Activated CD4-positive, alpha-beta T cell treated with anti-CD3 and anti-CD28 coated beads, Interleukin-2, amount 10 ng/mL, durations not matched to agents 24 days and 14 days (primary cell): ENCODE data around the gene RAB3C. TPM values are rescaled to one million over a fixed set of nuclear protein-coding genes. Genes with fewer than 3 reads are reported as not detected.

Source experiments
- DNase-seq: peaks from one replicate; pipeline ENCODE4 v3.0.0; 2022
- H3K27ac Mint-ChIP-seq: one replicate; pipeline ENCODE4 v1.8.0; 2022; ENCODE audit warnings: mild to moderate bottlenecking, mixed read lengths
- H3K27me3 Mint-ChIP-seq: one replicate; pipeline ENCODE4 v1.8.0; 2022; ENCODE audit warnings: mixed read lengths
- H3K36me3 Mint-ChIP-seq: one replicate; pipeline ENCODE4 v1.8.0; 2022; ENCODE audit warnings: low read depth, mild to moderate bottlenecking, mixed read lengths
- H3K4me1 Mint-ChIP-seq: one replicate; pipeline ENCODE4 v1.8.0; 2021; ENCODE audit warnings: mixed read lengths
- H3K4me3 Mint-ChIP-seq: one replicate; pipeline ENCODE4 v1.8.0; 2022; ENCODE audit warnings: mild to moderate bottlenecking, moderate library complexity, mixed read lengths
- H3K9me3 Mint-ChIP-seq: one replicate; pipeline ENCODE4 v1.8.0; 2021; ENCODE audit warnings: mixed read lengths
- intact Hi-C: fragments of 100-400 bp; cut with micrococcal nuclease; formaldehyde crosslinking; loops from one replicate; pipeline ENCODE4 v1.15.1; 2023
- total RNA-seq: library from RNA; stranded (reverse); gene quantifications from 2 replicates; pipeline ENCODE4 v1.2.3, GENCODE V29; 2022

Gene RAB3C
- total RNA-seq, 1 donor from 2014 or later, result not detected

DNA sequence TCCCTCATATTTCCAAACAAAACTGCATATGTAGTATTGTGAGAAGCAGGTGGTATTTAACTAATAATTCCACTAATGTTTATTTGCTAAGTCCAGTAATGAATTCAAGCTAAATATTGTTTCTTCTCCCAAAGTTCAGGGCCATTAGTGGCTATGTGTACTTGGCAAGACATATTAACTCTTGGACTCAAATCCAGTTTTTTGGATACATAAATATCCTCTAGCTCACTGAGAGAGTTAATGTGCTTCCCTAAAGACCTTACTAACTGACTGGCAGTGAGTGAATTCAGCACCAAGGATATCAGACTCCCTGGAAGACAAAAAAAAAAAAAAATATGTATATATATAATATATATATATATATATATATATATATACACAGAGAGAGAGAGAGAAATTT, 214.1 kb downstream of the RAB3C start:
- Mint-ChIP-seq H3K4me3 (no peak overlapping the region), H3K4me1 (peaks cover 4% of the 10 kb centered on the region), H3K27ac (no peak overlapping the region), H3K27me3 (peaks cover 3% of the 10 kb centered on the region), H3K36me3 (no peaks in the 10 kb centered on the region), H3K9me3 (peaks cover 7% of the 10 kb centered on the region)
- intact Hi-C loops, result no loop called here
- DNase-seq, result no peak

- Mint-ChIP-seq H3K27me3 (peaks cover 5% of the 10 kb centered on the region), H3K4me3 (no peak overlapping the region), H3K9me3 (peaks cover 3% of the 10 kb centered on the region), H3K4me1 (peaks cover under 1% of the 10 kb centered on the region), H3K27ac (no peak overlapping the region), H3K36me3 (no peaks in the 10 kb centered on the region)
- intact Hi-C loops, result no loop called here
- DNase-seq, result no peak
Measured at GRCh38 chr5:58800356-58800755, 217.5 kb downstream of the RAB3C start.

DNA sequence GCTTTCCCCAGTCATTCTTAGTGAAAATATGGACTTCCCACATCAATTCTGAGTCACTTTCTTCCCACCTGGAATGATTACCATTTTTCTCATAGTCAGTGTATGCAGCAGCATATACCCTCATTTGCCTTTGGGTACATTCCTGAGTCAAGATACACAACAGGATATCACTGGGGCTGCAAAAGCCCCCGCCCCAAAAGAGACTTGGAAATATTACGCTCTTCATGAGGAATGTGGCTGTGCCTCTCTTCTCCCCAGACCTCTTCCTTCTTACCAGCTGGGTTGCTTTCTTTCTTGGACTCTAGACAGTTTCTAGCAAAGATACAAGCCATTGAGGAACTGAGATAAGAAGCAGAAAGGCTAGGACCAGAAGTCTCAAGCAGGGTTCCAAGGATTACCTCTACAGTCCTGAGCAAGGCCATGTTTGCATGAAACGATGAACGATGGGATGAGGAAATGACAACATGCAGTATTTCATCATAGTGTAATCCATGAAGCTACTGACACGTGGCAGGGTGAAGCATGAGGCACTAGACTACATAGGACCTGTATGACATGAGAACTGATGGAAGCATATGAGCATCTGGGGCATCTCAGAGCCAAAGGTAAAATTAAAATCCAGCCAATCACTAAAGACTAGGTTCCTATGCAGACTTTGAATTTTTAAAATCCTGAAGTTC, 218.1 kb downstream of the RAB3C start:
- Mint-ChIP-seq H3K4me3 (no peak overlapping the region), H3K9me3 (no peaks in the 10 kb centered on the region), H3K4me1 (no peaks in the 10 kb centered on the region), H3K27ac (no peak overlapping the region), H3K27me3 (peaks cover 9% of the 10 kb centered on the region), H3K36me3 (no peaks in the 10 kb centered on the region)
- DNase-seq, result no peak
- intact Hi-C loops, result no loop called here

DNA sequence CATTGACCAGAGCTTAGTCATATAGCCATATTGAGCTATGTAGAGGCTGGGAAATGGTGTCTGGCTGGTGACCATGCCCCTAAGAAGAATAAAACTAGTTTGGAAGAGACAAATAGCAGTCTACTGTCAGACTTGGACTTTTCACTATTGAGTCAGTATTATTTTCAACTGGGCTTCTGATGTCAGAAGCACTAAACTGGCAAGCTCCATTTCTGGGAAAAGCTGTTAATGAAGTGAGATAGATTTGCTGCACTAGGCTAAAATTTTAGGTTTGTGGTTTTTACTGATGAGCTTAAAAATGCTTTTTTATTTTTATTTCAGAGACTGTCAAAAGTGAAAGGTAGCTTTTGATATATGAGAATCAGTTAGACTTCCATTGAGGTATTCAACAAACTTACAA, 220.2 kb downstream of the RAB3C start:
- H3K4me1 Mint-ChIP-seq, result no peaks in the 10 kb centered on the region
- peaks cover 17% of the 10 kb centered on the region for H3K27me3 Mint-ChIP-seq
- no peaks in the 10 kb centered on the region for H3K9me3 Mint-ChIP-seq
- H3K36me3 Mint-ChIP-seq, result no peaks in the 10 kb centered on the region
- DNase-seq, result no peak
- H3K4me3 Mint-ChIP-seq, result no peak overlapping the region
- intact Hi-C loops, result no loop called here
- no peak overlapping the region for H3K27ac Mint-ChIP-seq

GRCh38 chr5:58804291-58804690, 221.4 kb downstream of the RAB3C start:
- intact Hi-C loops, result no loop called here
- H3K4me3 Mint-ChIP-seq, result no peak overlapping the region
- H3K9me3 Mint-ChIP-seq, result no peaks in the 10 kb centered on the region
- DNase-seq, result no peak
- H3K4me1 Mint-ChIP-seq, result no peaks in the 10 kb centered on the region
- H3K27ac Mint-ChIP-seq, result no peak overlapping the region
- no peaks in the 10 kb centered on the region for H3K36me3 Mint-ChIP-seq
- peaks cover 17% of the 10 kb centered on the region for H3K27me3 Mint-ChIP-seq

- H3K4me3 Mint-ChIP-seq, result no peak overlapping the region
- H3K27ac Mint-ChIP-seq, result no peak overlapping the region
- no peaks in the 10 kb centered on the region for H3K9me3 Mint-ChIP-seq
- intact Hi-C loops, result no loop called here
- no peak for DNase-seq
- no peaks in the 10 kb centered on the region for H3K4me1 Mint-ChIP-seq
- peaks cover 15% of the 10 kb centered on the region for H3K27me3 Mint-ChIP-seq
- H3K36me3 Mint-ChIP-seq, result no peaks in the 10 kb centered on the region
Measured at GRCh38 chr5:58810086-58810485, 227.2 kb downstream of the RAB3C start.

- no peak for DNase-seq
- Mint-ChIP-seq H3K4me1 (no peaks in the 10 kb centered on the region), H3K36me3 (no peaks in the 10 kb centered on the region), H3K4me3 (no peak overlapping the region), H3K9me3 (no peaks in the 10 kb centered on the region), H3K27me3 (peaks cover 4% of the 10 kb centered on the region), H3K27ac (no peak overlapping the region)
- intact Hi-C loops, result no loop called here
Measured at GRCh38 chr5:58813855-58814254, 231.0 kb downstream of the RAB3C start.

- no peaks in the 10 kb centered on the region for H3K9me3 Mint-ChIP-seq
- intact Hi-C loops, result no loop called here
- H3K4me3 Mint-ChIP-seq, result no peak overlapping the region
Measured at GRCh38 chr5:58816181-58816731, 233.4 kb downstream of the RAB3C start.

DNA sequence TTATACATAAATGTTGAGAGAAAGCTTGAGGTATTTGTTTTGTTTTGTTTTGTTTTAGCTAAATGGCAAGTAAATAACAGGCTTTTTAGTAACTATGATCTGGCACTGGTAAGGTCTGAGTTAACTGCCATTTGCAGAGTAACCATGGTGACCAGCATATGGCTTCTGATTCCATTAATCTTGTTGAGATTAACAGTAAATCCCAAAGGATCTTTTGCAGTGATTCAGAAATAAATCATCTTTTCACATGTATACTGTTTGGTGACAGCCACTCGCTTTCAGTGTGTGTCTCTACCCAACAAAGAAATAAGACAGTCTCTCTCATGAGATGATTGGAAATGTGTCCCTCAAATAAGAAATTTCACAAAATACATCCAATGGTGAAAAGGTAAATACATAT, 235.6 kb downstream of the RAB3C start:
- DNase-seq, result no peak
- no peak overlapping the region for H3K27ac Mint-ChIP-seq
- H3K27me3 Mint-ChIP-seq, result peaks cover 2% of the 10 kb centered on the region
- intact Hi-C loops, result no loop called here
- H3K9me3 Mint-ChIP-seq, result no peaks in the 10 kb centered on the region
- H3K36me3 Mint-ChIP-seq, result no peaks in the 10 kb centered on the region
- no peaks in the 10 kb centered on the region for H3K4me1 Mint-ChIP-seq
- no peak overlapping the region for H3K4me3 Mint-ChIP-seq

More at GRCh38 chr5:58816181-58816731, 233.4 kb downstream of the RAB3C start:
- H3K27me3 Mint-ChIP-seq, result peaks cover 2% of the 10 kb centered on the region
- no peaks in the 10 kb centered on the region for H3K4me1 Mint-ChIP-seq
- no peak overlapping the region for H3K27ac Mint-ChIP-seq
- DNase-seq, result no peak
- H3K36me3 Mint-ChIP-seq, result no peaks in the 10 kb centered on the region

- Mint-ChIP-seq H3K36me3 (no peaks in the 10 kb centered on the region), H3K4me1 (no peaks in the 10 kb centered on the region), H3K27ac (no peak overlapping the region), H3K27me3 (peaks cover 3% of the 10 kb centered on the region), H3K9me3 (no peaks in the 10 kb centered on the region), H3K4me3 (no peak overlapping the region)
- DNase-seq, result no peak
- intact Hi-C loops, result no loop called here
Measured at GRCh38 chr5:58825441-58825840, 242.6 kb downstream of the RAB3C start.

GRCh38 chr5:58825899-58826298, 243.0 kb downstream of the RAB3C start:
- H3K27me3 Mint-ChIP-seq, result peaks cover 3% of the 10 kb centered on the region
- no peaks in the 10 kb centered on the region for H3K36me3 Mint-ChIP-seq
- H3K4me1 Mint-ChIP-seq, result no peaks in the 10 kb centered on the region
- no peaks in the 10 kb centered on the region for H3K9me3 Mint-ChIP-seq
- DNase-seq, result no peak
- no peak overlapping the region for H3K27ac Mint-ChIP-seq
- H3K4me3 Mint-ChIP-seq, result no peak overlapping the region
- intact Hi-C loops, result no loop called here

GRCh38 chr5:58827463-58827862, 244.6 kb downstream of the RAB3C start:
- Mint-ChIP-seq H3K27ac (no peak overlapping the region), H3K4me1 (no peaks in the 10 kb centered on the region), H3K27me3 (peaks cover 3% of the 10 kb centered on the region), H3K9me3 (no peaks in the 10 kb centered on the region), H3K36me3 (no peaks in the 10 kb centered on the region), H3K4me3 (no peak overlapping the region)
- no peak for DNase-seq
- intact Hi-C loops, result no loop called here

- Mint-ChIP-seq H3K4me3 (no peak overlapping the region), H3K9me3 (no peaks in the 10 kb centered on the region), H3K4me1 (no peaks in the 10 kb centered on the region), H3K36me3 (no peaks in the 10 kb centered on the region), H3K27ac (no peak overlapping the region), H3K27me3 (peaks cover 3% of the 10 kb centered on the region)
- no peak for DNase-seq
- intact Hi-C loops, result no loop called here
Measured at GRCh38 chr5:58828258-58828657, 245.4 kb downstream of the RAB3C start.

DNA sequence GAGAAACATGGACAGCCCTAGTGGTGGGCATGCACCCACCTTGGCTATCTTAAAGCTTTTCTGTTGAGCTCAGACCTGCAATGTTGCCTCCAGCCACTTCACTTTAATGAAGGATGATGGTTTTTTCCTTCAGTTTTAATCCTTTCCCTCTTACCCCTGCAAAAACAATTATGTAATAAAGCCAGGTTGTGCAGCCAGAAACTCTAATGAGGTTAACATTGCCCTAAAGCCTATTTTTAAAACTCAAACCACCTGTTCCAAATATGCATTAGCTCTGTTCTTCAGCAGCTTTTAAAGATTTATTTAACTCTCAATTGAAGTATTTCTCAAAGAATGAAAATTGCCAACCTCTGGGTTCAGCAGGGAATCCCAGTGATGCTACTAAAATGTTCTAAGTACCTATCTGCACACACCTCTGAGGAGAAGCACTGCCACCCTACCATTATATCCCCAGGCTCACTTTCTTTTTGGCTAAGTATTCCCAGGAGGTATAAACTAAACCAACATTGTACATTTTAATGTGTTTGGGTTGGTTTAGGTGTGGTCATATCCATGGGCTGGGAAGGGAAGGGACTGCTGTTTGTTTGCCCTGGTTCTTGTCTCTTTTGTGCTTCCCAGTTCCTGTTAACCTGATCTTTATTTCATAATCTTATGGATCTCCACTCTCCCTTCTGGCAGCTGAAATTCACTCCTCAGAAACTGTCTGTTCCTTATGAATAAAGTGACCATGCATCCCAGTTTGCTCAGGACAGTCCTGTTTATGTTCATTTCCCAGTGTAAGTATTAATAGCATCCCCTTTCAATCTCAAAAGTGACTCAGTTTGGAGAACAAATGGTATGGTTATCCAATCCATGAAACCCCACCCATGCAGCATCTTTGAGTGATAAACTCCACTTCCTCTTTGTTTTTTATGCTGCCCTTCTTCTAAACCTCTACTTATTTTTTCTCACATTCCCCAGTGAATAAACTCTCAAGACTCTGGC, 251.7 kb downstream of the RAB3C start:
- DNase-seq, result no peak
- Mint-ChIP-seq H3K27ac (no peak overlapping the region), H3K4me1 (no peaks in the 10 kb centered on the region), H3K4me3 (no peak overlapping the region), H3K27me3 (peaks cover 11% of the 10 kb centered on the region), H3K36me3 (no peaks in the 10 kb centered on the region), H3K9me3 (no peaks in the 10 kb centered on the region)
- intact Hi-C loops, result no loop called here
